Neural cell (in vitro differentiated cells): Measurements from ENCODE around the gene ENPEP.

Experiments used
- CTCF ChIP-seq: fragments of 450-650 bp; IDR thresholded peaks from 2 replicates; pipeline ENCODE4 v1.5.1; 2014; ENCODE audit warnings: antibody characterized with exemption, mild to moderate bottlenecking, moderate library complexity; ENCODE audit not compliant: poor library complexity, severe bottlenecking
- EZH2 ChIP-seq: fragments of 200-600, 300-800 bp; shearing (Covaris generic), sonication (generic); IDR thresholded peaks from 2 replicates; pipeline ENCODE4 v1.6.1; 2014; ENCODE audit warnings: antibody characterized with exemption, low read length, borderline replicate concordance, mild to moderate bottlenecking; ENCODE audit not compliant: insufficient read depth, poor library complexity, severe bottlenecking
- RAD21 ChIP-seq: fragments of 450-650 bp; conservative IDR thresholded peaks from 2 replicates; pipeline ENCODE4 v1.6.1; 2014; ENCODE audit warnings: antibody characterized with exemption, mild to moderate bottlenecking, moderate library complexity
- REST ChIP-seq: IDR thresholded peaks from 2 replicates; pipeline ENCODE4 v1.6.1; 2012; ENCODE audit warnings: borderline replicate concordance

- TF ChIP-seq CTCF (no peak), EZH2 (no peak), REST (no peak), RAD21 (no peak)
Observed at GRCh38 chr4:110527156-110527555, 51.2 kb downstream of the ENPEP start.
